H1 (cell line): ENCODE measurements around the gene ELP4. TPM values are rescaled to one million over a fixed set of nuclear protein-coding genes. Genes with fewer than 3 reads are reported as not detected.

Experiments
- CTCF ChIA-PET: fragments of 300-600 bp; sonication (Branson Sonifier 250); formaldehyde crosslinking; loops from one replicate; lab custom pipeline; 2021; ENCODE audit not compliant: partially characterized antibody; lab: Charles Lee
- POLR2A ChIA-PET: fragments of 300-600 bp; sonication (Branson Sonifier 250); formaldehyde crosslinking; loops from one replicate; lab custom pipeline; 2021; ENCODE audit warnings: inconsistent platforms; ENCODE audit not compliant: partially characterized antibody; lab: Charles Lee
- DNase-seq, 2 experiments: peaks; one replicate each; pipeline versions ENCODE4 v3.0.0 to v3.0.0-alpha.2; 2010 to 2022; ENCODE audit warnings: low spot score in 2 of 2, low read depth in 1 of 2, mixed read lengths in 1 of 2
- FAIRE-seq: peaks from 2 replicates; lab custom pipeline; 2011; peaks lifted over from hg19 to GRCh38; lab: Jason Lieb, UNC
- H2AFZ ChIP-seq: 2 replicates; pipeline ENCODE4 v1.8.1; 2012; ENCODE audit warnings: low read length, inconsistent platforms
- H2AK5ac ChIP-seq: 2 replicates; pipeline ENCODE4 v1.6.1; 2013; ENCODE audit warnings: low read depth, low read length
- H2BK120ac ChIP-seq: replicated peaks from 2 replicates; pipeline ENCODE3; 2013; ENCODE audit warnings: low read depth, low read length, inconsistent platforms
- H2BK12ac ChIP-seq: 2 replicates; pipeline ENCODE4 v1.6.1; 2013; ENCODE audit warnings: low read depth, low read length
- H2BK15ac ChIP-seq: 2 replicates; pipeline ENCODE4 v1.6.1; 2013; ENCODE audit warnings: low read length
- H2BK20ac ChIP-seq: 2 replicates; pipeline ENCODE4 v1.6.1; 2013; ENCODE audit warnings: low read length
- H2BK5ac ChIP-seq: 2 replicates; pipeline ENCODE4 v1.6.1; 2013; ENCODE audit warnings: low read depth, low read length
- H3K14ac ChIP-seq: 2 replicates; pipeline ENCODE4 v1.6.1; 2013; ENCODE audit warnings: inconsistent platforms; ENCODE audit not compliant: insufficient read length
- H3K18ac ChIP-seq: 2 replicates; pipeline ENCODE4 v1.6.1; 2013; ENCODE audit warnings: low read length; ENCODE audit errors: extremely low read depth
- H3K23ac ChIP-seq: 2 replicates; pipeline ENCODE4 v1.6.1; 2013; ENCODE audit warnings: inconsistent platforms; ENCODE audit not compliant: insufficient read length
- H3K23me2 ChIP-seq: 2 replicates; pipeline ENCODE4 v1.6.1; 2013; ENCODE audit warnings: low read depth, low read length
- H3K27ac ChIP-seq: 2 replicates; pipeline ENCODE4 v1.6.1; 2011; ENCODE audit warnings: low read depth, low read length, inconsistent platforms
- H3K27me3 ChIP-seq, 4 experiments: replicated peaks in 1 of 4; 1 replicate in 1 of 4; 2 replicates in 3 of 4; pipeline versions ENCODE4 v1.6.1 to v1.8.1; 2011 to 2013; ENCODE audit warnings: low read length in 3 of 4, mild to moderate bottlenecking in 3 of 4, inconsistent platforms in 2 of 4, mixed read lengths in 2 of 4, moderate library complexity in 1 of 4; ENCODE audit not compliant: control insufficient read depth in 3 of 4, insufficient read depth in 3 of 4; ENCODE audit errors: extremely low read depth in 1 of 4
- H3K36me3 ChIP-seq, 4 experiments: 2 replicates each; pipeline versions ENCODE4 v1.6.1 to v1.8.1; 2011 to 2013; ENCODE audit warnings: mild to moderate bottlenecking in 4 of 4, low read length in 3 of 4, moderate library complexity in 2 of 4, control low read depth in 1 of 4, inconsistent platforms in 1 of 4; ENCODE audit not compliant: insufficient read depth in 4 of 4, control insufficient read depth in 2 of 4
- H3K4ac ChIP-seq: replicated peaks from 2 replicates; pipeline ENCODE3; 2013; ENCODE audit warnings: low read length, low read depth, mixed read lengths, inconsistent platforms; ENCODE audit not compliant: insufficient read length
- H3K4me1 ChIP-seq, 4 experiments: replicated peaks in 1 of 4; 1 replicate in 1 of 4; 2 replicates in 3 of 4; pipeline versions ENCODE4 v1.6.1 to v1.8.1; 2011 to 2013; ENCODE audit warnings: low read length in 3 of 4, inconsistent platforms in 2 of 4, mixed read lengths in 1 of 4; ENCODE audit not compliant: insufficient read depth in 4 of 4, control insufficient read depth in 3 of 4
- H3K4me2 ChIP-seq, 2 experiments: 2 replicates each; pipeline versions ENCODE4 v1.6.1 to v1.8.1; 2011 to 2013; ENCODE audit warnings: low read depth in 2 of 2, low read length in 2 of 2, control low read depth in 1 of 2, inconsistent platforms in 1 of 2, mild to moderate bottlenecking in 1 of 2; ENCODE audit not compliant: insufficient read depth in 1 of 2
- H3K4me3 ChIP-seq, 4 experiments: fragments of 200-600, 300-600 bp in 1 of 4; sonication (generic), shearing (Covaris generic), sonication (Bioruptor Twin) in 1 of 4; 2 replicates each; pipeline versions ENCODE4 v1.5.1 to v1.8.1; 2011 to 2016; ENCODE audit warnings: low read length in 4 of 4, low read depth in 3 of 4, control low read depth in 2 of 4, inconsistent platforms in 2 of 4, mild to moderate bottlenecking in 2 of 4, mixed read lengths in 1 of 4, moderate library complexity in 1 of 4; ENCODE audit not compliant: insufficient read depth in 2 of 4; ENCODE audit errors: extremely low read depth in 1 of 4
- H3K56ac ChIP-seq: replicated peaks from 2 replicates; pipeline ENCODE3; 2013; ENCODE audit warnings: low read depth, mild to moderate bottlenecking, mixed read lengths, low read length, inconsistent platforms; ENCODE audit not compliant: insufficient read length
- H3K79me1 ChIP-seq: 2 replicates; pipeline ENCODE4 v1.6.1; 2013; ENCODE audit warnings: low read depth, low read length, control low read depth
- H3K79me2 ChIP-seq, 2 experiments: 2 replicates each; pipeline versions ENCODE4 v1.6.1 to v1.8.1; 2012 to 2013; ENCODE audit warnings: low read length in 2 of 2, mild to moderate bottlenecking in 2 of 2, inconsistent platforms in 1 of 2; ENCODE audit not compliant: insufficient read depth in 2 of 2, control insufficient read depth in 1 of 2
- H3K9ac ChIP-seq, 4 experiments: replicated peaks in 1 of 4; 1 replicate in 1 of 4; 2 replicates in 3 of 4; pipeline versions ENCODE4 v1.6.1 to v1.8.1; 2011 to 2013; ENCODE audit warnings: low read depth in 3 of 4, low read length in 3 of 4, control low read depth in 2 of 4, mild to moderate bottlenecking in 2 of 4, moderate library complexity in 2 of 4, inconsistent platforms in 1 of 4; ENCODE audit errors: extremely low read depth in 1 of 4
- H3K9me3 ChIP-seq, 2 experiments: 2 replicates each; pipeline versions ENCODE4 v1.6.1 to v1.8.1; 2012 to 2013; ENCODE audit warnings: mild to moderate bottlenecking in 2 of 2, moderate library complexity in 2 of 2, control low read depth in 1 of 2, inconsistent platforms in 1 of 2, low read depth in 1 of 2, low read length in 1 of 2, mixed read lengths in 1 of 2; ENCODE audit not compliant: insufficient read depth in 2 of 2
- H4K20me1 ChIP-seq, 2 experiments: replicated peaks in 1 of 2; 2 replicates each; pipeline versions ENCODE3 to v1.8.1; 2011 to 2013; ENCODE audit warnings: inconsistent platforms in 2 of 2, low read length in 2 of 2, mild to moderate bottlenecking in 1 of 2; ENCODE audit not compliant: insufficient read depth in 2 of 2, control insufficient read depth in 1 of 2
- H4K5ac ChIP-seq: 2 replicates; pipeline ENCODE4 v1.6.1; 2013; ENCODE audit warnings: low read length, low read depth, mixed read lengths, inconsistent platforms; ENCODE audit not compliant: insufficient read length
- H4K8ac ChIP-seq: 2 replicates; pipeline ENCODE4 v1.8.0; 2013; ENCODE audit warnings: mild to moderate bottlenecking, moderate library complexity, low read length, inconsistent platforms; ENCODE audit not compliant: insufficient read depth; ENCODE audit errors: extremely low read depth
- H4K91ac ChIP-seq: replicated peaks from 2 replicates; pipeline ENCODE3; 2013; ENCODE audit warnings: low read length, mixed read lengths, inconsistent platforms; ENCODE audit not compliant: insufficient read length
- CBX5 ChIP-seq: fragments of 300-800, 300-1000 bp; sonication (generic); IDR thresholded peaks from 2 replicates; pipeline ENCODE4 v1.7.1; 2016; ENCODE audit warnings: antibody characterized with exemption, low read length, low read depth
- CHD2 ChIP-seq: IDR thresholded peaks from 2 replicates; pipeline ENCODE4 v1.6.1; 2012; ENCODE audit warnings: low read length, improper control_type of control experiment
- CTCF ChIP-seq, 3 experiments: IDR thresholded peaks; 1 replicate in 2 of 3; 2 replicates in 1 of 3; pipeline versions ENCODE4 v1.5.1 to v1.6.1; 2011; ENCODE audit warnings: low read length in 3 of 3, mild to moderate bottlenecking in 3 of 3, inconsistent platforms in 2 of 3, low read depth in 1 of 3, moderate library complexity in 1 of 3; ENCODE audit not compliant: insufficient read depth in 1 of 3; ENCODE audit errors: control extremely low read depth in 1 of 3
- RAD21 ChIP-seq, 2 experiments: IDR thresholded peaks in 1 of 2; conservative IDR thresholded peaks in 1 of 2; 2 replicates each; pipeline ENCODE4 v1.6.1; 2011; ENCODE audit warnings: low read depth in 2 of 2, low read length in 2 of 2, improper control_type of control experiment in 1 of 2, inconsistent platforms in 1 of 2, mild to moderate bottlenecking in 1 of 2, moderate library complexity in 1 of 2
- RNF2 ChIP-seq: fragments of 200-900, 300-1000 bp; sonication (generic); IDR thresholded peaks from 2 replicates; pipeline ENCODE4 v1.7.1; 2016; ENCODE audit warnings: borderline replicate concordance, low read depth, mild to moderate bottlenecking, antibody characterized with exemption, low read length; ENCODE audit not compliant: poor library complexity, severe bottlenecking; ENCODE audit errors: missing control alignments
- WGBS, 2 experiments: shearing (Covaris generic) in 1 of 2; methylation state at CpG; one replicate each; pipeline versions ENCODE4 v1.1.6 to v1.1.7; 2013 to 2015; ENCODE audit warnings: low lambda C conversion rate in 2 of 2, mixed read lengths in 2 of 2, inconsistent platforms in 1 of 2, low coverage in 1 of 2, missing lambda C conversion rate in 1 of 2; ENCODE audit not compliant: insufficient replicate concordance in 2 of 2, insufficient coverage in 1 of 2, insufficient read length in 1 of 2; ENCODE audit errors: extremely low coverage in 1 of 2, missing lambda C conversion rate in 1 of 2; 5-methylcytosine and 5-hydroxymethylcytosine counted together
- polyA plus RNA-seq, 7 experiments: library from polyadenylated mRNA; depleted of rRNA in 3 of 7; stranded (reverse) in 5 of 7; unstranded in 2 of 7; fragments of >200 nt in 5 of 7; fragments of 200-250 nt in 2 of 7; gene quantifications; 1 replicate in 5 of 7; 2 replicates in 1 of 7; 4 replicates in 1 of 7; pipeline versions ENCODE4 v1.2.1 to v1.2.3, GENCODE V29; 2011 to 2013; ENCODE audit warnings: missing spikeins in 2 of 7, mixed read lengths in 2 of 7
- total RNA-seq: library from RNA; stranded (reverse); fragmentation: NEBNext Ultra II Directional; extraction: Animal tissue kit (Norgen Biotek cat#: 25700); gene quantifications from 2 replicates; pipeline ENCODE4 v1.2.1, GENCODE V29; 2021

Gene ELP4
- total and polyA plus RNA-seq, 2 of the 8 experiments (the other 6 are each of a cell fraction or from before 2014, with no cell fraction given), result 14.0 to 18.6 TPM

- Histone ChIP-seq H3K18ac (no peak overlapping the region), H3K23me2 (no peaks in the 10 kb centered on the region; the same call in 1 of the 2 replicates), H3K27ac (no peak overlapping the region), H3K36me3 (no peaks in the 10 kb centered on the region), H3K27me3 (peaks cover 0 to 2% (median under 1%) of the 10 kb centered on the region in 4 experiments; a peak in 2 of 7 replicates), H2BK15ac (no peak overlapping the region), H4K8ac (no peak overlapping the region), H3K79me1 (no peaks in the 10 kb centered on the region), H3K4ac (no peak overlapping the region), H3K14ac (no peak overlapping the region), H3K23ac (no peak overlapping the region), H3K4me3 (no peak overlapping the region), H2AFZ (no peak overlapping the region), H3K9ac (no peak overlapping the region), H3K56ac (no peak overlapping the region), H2BK20ac (no peak overlapping the region)
- FAIRE-seq, result peak; percentile 58
- 75% methylated on average over 1 of the region's 1 CpG; no CpG with 5 or more reads in 1 of the 2 experiments for WGBS, 2 experiments
- ChIA-PET POLR2A (no interaction called here), CTCF (interaction anchor here (0.6 to 5.0 kb wide), 21 partner anchors 8 to 185 kb away, joined by 3 to 27 read pairs (median 4); no protein-coding TSS in a partner anchor)
- peak; percentile 47 to 62 (median 59) for TF ChIP-seq CTCF (IDR thresholded peaks at IDR 0.05; ENCODE audit: control extremely low read depth in 1 of 3, insufficient read depth in 1 of 3, low read depth in 1 of 3, low read length in 3 of 3)
- no peak for TF ChIP-seq CHD2
- TF ChIP-seq RNF2, result no peak
- no peak for TF ChIP-seq CBX5
- TF ChIP-seq RAD21 (IDR thresholded peaks at IDR 0.05 in 1 of 2, conservative IDR thresholded peaks at IDR 0.05 in 1 of 2; ENCODE audit: low read depth in 2 of 2, low read length in 2 of 2), result peak; percentile 56 to 64
- TF ChIP-seq, all 59 proteins: peak for 2
- Histone ChIP-seq H2BK120ac (no peak overlapping the region), H2BK12ac (no peak overlapping the region), H3K9me3 (no peaks in the 10 kb centered on the region), H3K4me2 (no peak overlapping the region), H2AK5ac (no peak overlapping the region), H2BK5ac (no peak overlapping the region), H4K20me1 (no peaks in the 10 kb centered on the region), H3K79me2 (no peaks in the 10 kb centered on the region), H4K5ac (no peak overlapping the region), H4K91ac (no peak overlapping the region), H3K4me1 (peaks cover 0 to 2% (median 0%) of the 10 kb centered on the region in 4 experiments; a peak in 2 of 7 replicates)
- DNase-seq, result no peak
These were observed 324.7 kb downstream of the ELP4 start for GRCh38 chr11:31834237-31834636.
